ENCODE measurements around the gene TNK1.
"Not testable (repeated sequence)": the region's sequence is repeated elsewhere in the genome, so short reads cannot be mapped to it uniquely, and the experiment has no call there.

The TNK1 gene

DNA sequence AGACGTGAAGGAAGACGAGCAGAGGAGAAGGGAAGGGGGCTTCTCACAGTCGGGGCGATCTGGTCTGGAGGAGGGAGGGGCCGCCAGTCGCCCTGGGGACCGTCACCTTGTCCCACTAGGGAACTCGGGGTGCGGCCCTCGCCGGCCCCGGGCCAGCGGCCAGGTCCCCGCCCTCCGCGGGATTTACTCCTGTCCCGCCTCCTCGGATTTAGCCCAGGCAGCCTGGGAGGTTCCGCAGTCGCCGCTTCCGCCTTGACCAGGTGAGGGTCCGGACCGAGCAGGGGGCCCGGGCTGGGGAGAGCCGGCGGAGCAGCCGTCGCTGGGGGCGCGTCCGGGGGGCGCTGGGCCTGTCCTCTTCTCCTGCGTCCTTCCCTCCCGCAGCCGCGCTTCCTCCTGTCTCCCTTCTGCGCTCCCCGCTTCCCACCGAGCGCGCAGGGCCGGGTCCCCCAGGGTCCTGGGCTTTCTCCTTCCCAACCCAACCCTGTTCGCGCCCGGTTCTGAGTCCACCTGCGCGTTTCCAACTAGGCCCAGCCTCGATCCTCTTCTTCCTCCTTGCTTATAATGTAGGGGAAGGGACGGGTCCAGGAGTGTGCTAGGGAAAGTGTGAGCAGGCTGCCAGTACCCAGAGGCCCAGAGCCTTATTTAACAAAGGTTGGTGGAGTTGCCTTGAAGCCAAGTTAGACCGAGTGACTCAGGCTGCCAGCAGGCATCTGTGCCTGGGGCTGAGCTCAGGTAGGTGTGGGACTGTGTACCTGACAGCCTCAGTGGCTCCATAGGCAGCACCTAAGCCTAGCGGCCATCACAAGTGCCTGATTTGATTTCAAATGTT is at the start of gene TNK1:
Gene TNK1, plus strand, starts transcription at position 235 of the 829 bp plus-strand sequence. CDS start 1,838 bp downstream, outside the sequence.
- no peak for DNase-seq

DNA sequence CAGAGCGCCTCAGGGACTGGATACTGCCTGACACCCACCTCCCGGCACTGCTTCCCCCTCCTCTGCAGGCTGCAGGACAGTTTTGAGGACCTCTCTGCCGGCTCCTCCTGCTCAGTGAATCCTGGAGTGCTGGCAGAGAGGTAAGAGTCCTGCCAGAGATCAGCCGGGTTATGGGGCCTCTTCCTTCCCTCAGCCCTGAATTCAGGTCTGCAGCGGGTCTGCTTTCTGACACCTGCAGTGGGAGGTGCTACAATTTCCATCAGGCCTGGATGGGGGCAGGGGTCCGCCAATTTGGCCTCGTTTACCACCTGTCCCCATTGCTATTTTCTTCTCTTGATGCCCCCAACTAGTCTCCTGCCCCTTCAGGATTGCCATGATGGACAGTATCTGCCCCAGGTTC is 48.8 kb upstream of the TNK1 start:
- DNase-seq: no peak

- not testable (repeated sequence) for DNase-seq
Measured at GRCh38 chr17:7332600-7333069, 48.3 kb upstream of the TNK1 start.

DNA sequence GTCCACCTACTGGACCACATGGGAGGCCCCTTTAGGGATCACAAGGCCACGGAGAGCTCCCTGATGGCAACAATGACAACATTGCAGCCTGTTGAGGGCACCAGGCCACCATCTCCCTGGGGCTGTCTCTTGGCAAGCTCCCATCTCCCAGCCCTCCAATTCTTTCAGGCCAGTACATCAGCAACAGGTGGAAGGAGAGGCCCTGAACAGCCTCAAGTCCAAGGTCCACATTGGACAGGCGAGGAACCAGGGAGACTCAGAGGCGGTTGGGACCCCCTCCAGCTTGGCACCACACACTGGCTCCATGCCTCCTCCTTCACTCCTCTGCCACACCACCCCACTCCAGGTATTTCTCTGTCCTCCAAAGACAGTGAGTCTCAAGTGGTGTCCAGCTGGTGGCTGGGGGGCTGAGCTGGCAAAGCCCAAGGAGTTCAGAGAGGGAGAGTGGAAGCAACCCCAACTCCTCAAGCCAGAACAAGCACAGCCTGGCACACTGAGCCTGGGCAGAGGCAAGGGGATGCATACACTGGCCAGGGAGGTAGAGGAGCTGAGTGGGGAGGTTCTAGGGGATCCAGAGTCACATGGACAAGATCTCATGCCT is 45.9 kb upstream of the TNK1 start:
- no peak for DNase-seq

DNA sequence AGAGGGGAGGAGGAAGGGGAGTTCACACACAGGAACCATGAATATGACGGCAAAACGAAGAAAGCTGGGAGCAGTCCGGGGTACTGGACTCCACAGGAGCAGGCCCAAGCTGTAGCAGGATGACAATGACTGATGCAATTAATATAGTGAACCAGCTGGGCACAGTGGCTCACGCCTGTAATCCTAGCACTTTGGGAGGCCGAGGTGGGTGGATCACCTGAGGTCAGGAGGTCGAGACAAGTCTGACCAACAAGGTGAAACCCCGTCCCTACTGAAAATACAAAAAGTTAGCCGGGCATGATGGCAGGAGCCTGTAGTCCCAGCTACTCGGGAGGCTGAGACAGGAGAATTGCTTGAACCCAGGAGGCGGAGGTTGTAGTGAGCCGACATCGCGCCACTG is 45.1 kb upstream of the TNK1 start:
- not testable (repeated sequence) for DNase-seq

DNA sequence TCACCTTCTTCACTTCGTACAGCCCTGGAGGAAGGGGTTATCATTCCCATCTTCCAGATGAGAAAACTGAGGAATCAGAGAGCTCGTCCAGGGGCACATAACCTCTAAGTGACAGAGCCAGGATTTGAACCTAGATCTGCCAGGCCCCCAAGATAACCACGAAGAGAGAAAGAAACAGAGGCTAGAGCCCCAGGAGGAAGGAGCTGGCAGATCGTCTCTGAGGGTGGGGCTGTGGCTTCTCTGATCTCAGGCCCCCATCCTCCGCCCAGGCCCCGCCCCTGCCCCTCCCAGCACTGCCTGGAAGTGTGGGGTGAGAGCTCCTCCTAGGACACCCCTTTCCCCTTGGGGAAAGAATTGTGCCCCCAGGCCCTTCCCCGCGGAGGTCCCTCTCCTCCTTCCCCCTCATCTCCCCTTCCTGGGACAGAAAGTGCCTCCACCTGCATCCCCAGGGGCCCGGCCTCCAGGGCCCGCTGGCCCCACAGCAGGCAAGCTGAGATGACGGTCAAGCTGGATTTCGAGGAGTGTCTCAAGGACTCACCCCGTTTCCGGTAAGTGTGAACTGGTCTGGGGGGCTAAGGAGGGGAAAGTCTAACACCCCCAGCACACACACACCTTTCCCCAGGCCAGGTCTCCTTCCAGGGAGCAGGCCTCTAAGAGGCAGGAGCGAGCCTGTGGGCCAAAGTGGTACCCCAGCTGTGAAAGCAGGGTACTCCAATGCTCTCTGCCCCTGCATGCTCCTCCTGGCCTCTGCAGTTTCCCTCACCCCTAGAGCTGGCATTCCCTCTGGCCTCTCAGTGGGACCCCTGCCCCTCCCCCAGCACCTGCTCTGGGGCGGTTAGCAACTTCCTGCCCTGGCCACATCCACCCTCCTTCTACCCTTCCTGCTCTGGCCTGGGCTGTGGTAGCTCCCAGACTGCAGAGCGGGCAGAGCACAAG is 44.4 kb upstream of the TNK1 start, which contains the start of gene ACAP1:
Gene ACAP1, plus strand, starts transcription at position 290 of the 936 bp plus-strand sequence. Its CDS starts 206 bp downstream, at position 496.
- peak; percentile 73 for DNase-seq

GRCh38 chr17:7337600-7337999 is 43.3 kb upstream of the TNK1 start:
- not testable (repeated sequence) for DNase-seq

DNA sequence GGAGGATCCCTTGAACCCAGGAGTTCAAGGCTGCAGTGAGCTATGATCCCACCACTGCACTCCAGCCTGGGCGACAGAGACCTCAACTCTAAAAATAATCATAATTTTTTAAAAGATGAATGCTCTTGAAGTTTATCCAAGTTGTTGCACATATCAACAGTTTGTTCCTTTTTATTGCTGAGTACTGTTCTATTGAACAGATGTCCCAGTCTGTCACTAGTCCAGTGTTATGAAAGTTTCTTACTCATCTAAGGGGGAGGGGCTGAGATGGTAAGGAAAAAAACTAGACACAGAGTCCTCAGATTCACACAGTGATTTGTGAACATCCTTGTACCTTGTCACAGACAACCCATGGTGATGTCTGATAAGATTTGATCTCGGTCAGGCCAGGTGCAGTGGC is 40.7 kb upstream of the TNK1 start:
- no peak for DNase-seq

GRCh38 chr17:7341842-7342241 is 39.0 kb upstream of the TNK1 start:
- DNase-seq: no peak

- no peak for DNase-seq
Measured at GRCh38 chr17:7343250-7343649, 37.6 kb upstream of the TNK1 start.

GRCh38 chr17:7346761-7347614 is 33.9 kb upstream of the TNK1 start:
- DNase-seq: no peak

GRCh38 chr17:7347630-7348477 is 33.0 kb upstream of the TNK1 start:
- DNase-seq: no peak

DNA sequence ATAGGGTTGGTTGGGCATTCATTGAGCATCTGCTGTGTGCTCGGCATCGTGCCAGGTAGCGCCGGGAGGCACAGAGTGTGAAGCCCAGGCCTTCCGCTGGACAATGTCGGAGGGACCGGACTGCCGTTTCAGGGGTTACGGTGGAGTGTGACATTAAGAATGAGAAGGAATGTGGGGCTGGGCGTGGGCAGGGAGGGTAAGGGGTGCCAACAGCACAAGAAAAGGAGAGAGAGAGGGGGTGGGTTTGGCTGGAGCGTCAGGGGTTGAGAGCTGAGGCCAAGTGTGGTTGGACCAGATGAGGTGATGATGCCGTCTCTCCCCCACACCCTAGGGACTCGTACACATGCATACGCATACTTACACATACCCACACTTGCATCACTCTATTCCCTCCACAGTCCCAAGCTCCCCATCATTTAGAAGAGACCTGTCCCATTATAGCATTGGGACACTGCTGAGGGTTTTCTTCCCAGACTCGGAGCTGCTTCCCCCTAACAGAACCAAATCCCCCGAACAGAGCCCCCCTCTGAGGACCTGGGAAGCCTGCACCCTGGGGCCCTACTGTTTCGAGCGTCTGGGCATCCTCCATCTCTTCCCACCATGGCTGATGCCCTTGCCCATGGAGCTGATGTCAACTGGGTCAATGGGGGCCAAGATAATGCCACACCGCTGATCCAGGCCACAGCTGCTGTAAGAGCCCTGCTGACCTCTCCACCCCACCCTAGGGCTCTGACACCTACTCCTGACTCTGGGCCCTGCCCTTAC is 32.2 kb upstream of the TNK1 start:
- no peak for DNase-seq

GRCh38 chr17:7351665-7352502 is 29.0 kb upstream of the TNK1 start, which contains the start of gene KCTD11:
KCTD11 (plus strand) TSS chr17:7352162.
- DNase-seq: peak; percentile 54

GRCh38 chr17:7352503-7352889 is 28.4 kb upstream of the TNK1 start:
- no peak for DNase-seq

DNA sequence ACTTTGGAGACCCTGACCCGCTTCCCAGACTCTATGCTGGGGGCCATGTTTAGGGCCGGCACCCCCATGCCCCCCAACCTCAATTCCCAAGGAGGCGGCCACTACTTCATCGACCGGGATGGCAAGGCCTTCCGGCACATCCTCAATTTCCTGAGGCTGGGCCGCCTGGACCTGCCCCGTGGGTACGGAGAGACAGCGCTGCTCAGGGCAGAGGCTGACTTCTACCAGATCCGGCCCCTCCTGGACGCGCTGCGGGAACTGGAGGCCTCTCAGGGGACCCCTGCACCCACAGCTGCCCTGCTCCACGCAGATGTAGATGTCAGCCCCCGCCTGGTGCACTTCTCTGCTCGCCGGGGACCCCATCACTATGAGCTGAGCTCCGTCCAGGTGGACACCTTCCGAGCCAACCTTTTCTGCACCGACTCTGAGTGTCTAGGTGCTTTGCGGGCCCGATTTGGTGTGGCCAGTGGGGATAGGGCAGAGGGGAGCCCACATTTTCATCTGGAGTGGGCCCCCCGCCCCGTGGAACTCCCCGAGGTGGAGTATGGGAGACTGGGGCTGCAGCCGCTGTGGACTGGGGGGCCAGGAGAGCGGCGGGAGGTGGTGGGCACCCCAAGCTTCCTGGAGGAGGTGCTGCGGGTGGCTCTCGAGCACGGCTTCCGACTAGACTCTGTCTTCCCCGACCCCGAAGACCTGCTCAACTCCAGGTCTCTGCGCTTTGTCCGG is 27.8 kb upstream of the TNK1 start:
- no peak for DNase-seq

DNA sequence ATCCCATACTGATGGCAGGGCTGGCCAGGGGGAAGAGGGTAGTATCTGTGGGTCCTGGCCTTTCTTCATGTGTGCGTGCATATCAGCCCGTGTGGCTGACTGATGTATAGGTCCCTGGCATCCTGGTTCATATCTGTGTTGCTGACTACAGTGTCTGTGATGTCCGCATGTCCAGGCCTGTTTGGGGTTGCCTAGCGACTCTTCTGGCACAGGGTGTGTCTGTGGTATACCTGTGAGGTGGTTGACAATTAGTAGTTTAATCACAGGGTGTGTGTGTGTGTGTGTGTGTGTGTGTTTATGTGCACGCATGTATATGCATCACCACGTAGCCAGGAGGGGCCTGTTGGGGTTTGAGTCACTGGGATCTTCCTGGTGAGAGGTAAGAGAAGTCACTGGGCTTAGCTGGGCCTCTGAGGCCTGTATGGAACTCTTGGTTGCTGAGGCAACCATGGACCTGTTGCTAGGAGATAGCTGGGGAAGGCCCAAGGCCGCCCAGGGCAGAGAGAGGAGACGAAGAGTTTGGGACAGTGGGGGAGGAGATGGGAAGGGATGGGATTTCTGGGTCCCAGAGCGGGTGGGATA is 26.5 kb upstream of the TNK1 start:
- no peak for DNase-seq

- no peak for DNase-seq
Measured at GRCh38 chr17:7355053-7355452, 25.8 kb upstream of the TNK1 start, which contains the start of gene TMEM95. TMEM95 (plus strand) TSS chr17:7355156; CDS start chr17:7355205, 49 bp downstream.

Data from activated CD4-positive, alpha-beta T cell treated with anti-CD3 and anti-CD28 coated beads for 1 hour (primary cell).